ENCODE results near the gene MIF.
A peak's percentile ranks its signal among the peaks of the same experiment; 100 is the strongest.
"Not testable (repeated sequence)": the region's sequence is repeated elsewhere in the genome, so short reads cannot be mapped to it uniquely, and the experiment has no call there.

The MIF gene

DNA sequence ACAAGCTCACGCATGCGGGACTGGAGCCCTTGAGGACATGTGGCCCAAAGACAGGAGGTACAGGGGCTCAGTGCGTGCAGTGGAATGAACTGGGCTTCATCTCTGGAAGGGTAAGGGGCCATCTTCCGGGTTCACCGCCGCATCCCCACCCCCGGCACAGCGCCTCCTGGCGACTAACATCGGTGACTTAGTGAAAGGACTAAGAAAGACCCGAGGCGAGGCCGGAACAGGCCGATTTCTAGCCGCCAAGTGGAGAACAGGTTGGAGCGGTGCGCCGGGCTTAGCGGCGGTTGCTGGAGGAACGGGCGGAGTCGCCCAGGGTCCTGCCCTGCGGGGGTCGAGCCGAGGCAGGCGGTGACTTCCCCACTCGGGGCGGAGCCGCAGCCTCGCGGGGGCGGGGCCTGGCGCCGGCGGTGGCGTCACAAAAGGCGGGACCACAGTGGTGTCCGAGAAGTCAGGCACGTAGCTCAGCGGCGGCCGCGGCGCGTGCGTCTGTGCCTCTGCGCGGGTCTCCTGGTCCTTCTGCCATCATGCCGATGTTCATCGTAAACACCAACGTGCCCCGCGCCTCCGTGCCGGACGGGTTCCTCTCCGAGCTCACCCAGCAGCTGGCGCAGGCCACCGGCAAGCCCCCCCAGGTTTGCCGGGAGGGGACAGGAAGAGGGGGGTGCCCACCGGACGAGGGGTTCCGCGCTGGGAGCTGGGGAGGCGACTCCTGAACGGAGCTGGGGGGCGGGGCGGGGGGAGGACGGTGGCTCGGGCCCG, at the start of gene MIF:
MIF (plus strand) TSS at position 439 of the 765 bp plus-strand sequence; CDS start at position 531, 92 bp downstream.
- DNase-seq, result peak; percentile 78

DNA sequence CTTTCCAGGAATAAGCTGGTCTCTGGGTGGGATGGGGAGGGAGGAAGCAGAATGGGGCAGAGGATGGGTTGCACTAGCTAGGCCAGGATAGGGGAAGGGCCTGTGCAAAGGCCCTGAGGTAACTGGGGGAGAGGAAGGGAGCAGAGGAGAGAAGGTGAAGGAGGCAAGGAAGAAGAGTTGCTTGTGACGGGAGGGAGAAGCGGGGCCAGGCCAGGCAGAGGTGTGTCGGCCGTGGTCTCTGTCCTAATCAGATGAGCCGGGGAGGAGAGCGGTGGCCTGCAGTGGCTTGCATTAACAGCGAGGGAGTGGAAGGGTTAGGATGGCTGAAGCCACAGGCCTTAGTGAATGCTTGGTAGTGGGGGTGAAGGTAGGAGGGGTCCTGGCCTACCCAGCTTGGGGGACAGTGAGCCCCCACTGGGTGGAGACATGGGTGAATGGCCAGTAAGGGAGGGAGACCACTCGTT, 49.4 kb upstream of the MIF start:
- DNase-seq, result no peak

DNA sequence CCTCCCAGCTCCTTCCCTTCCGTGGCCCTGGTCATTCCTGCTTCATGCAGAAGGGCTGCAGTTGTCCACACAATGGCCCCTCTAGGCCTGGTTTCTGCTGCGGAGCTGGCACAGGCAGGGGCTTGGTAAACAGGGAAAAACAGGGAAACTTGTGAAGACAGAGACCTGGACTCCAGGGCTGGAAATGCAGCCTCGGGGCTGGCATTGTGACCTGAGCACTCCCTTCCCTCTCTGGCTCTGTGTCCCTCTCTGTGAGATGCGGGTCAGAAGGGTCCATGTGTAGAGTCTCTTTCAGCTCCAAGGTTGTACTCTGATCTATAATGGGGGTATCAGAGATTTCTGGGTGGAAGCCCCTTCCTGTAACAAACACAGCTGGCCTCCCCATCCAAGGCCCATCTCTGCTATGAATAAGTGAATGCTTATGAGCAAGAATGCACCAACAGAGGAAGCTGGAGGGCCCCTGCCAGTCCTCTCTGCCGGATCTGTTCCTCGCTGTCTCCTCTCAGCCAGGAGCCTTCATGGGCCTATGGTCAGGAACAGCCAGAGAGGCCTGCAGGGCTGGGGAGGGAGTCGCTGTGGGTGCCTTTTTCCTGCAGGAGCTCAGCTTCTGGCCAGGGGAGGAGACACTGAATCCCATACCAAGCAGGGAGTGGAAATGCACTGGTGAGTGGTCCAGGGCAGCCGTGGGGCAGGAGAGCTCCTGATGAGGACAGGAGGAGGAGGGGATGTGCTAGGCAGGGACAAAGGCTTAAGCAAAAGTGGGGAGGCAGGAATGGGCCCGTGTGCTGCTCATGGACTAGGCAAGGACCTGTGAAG, 48.7 kb upstream of the MIF start:
- DNase-seq, result no peak

DNA sequence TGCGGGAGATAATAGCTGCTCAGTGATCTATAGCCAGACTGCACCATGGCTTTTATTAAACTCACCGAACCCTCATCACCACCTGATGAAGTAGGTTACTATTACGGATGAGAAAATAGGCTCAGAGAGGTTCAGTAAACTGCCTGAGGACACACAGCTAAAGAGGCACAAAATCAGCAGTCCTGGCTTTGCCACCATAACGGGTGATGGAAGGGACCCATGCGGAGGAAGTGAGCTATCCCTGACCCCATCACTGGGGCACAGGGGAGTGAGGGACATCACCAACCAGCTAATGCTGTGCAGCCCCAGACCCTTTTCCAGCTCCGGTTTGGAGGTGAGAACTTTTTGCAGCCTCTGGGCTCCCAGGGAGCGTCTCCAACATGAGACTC, 48.1 kb upstream of the MIF start:
- no peak for DNase-seq

DNA sequence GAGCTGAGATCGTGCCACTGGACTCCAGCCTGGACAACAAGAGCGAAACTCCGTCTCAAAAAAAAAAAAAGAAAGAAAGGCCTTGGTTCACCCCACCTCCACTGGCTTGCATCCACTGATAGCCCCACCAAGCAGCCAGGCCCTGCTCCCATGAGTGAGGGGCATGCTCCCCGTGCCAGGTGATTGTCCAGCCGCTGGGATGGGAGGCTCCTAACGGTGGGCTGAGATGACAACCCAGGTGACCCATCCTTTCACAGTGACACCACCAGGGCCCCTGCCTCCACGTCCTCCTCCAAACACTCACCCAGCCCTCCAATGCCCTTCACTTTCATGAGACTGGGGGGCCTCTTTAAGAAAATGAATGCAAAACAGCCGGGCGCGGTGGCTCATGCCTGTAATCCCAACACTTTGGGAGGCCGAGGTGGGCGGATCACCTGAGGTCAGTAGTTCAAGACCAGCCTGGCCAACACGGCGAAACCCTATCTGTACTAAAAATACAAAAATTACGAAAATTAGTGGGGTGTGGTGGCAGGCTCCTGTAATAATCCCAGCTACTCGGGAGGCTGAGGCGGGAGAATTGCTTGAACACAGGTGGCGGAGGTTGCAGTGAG, 46.8 kb upstream of the MIF start:
- DNase-seq, result no peak

DNA sequence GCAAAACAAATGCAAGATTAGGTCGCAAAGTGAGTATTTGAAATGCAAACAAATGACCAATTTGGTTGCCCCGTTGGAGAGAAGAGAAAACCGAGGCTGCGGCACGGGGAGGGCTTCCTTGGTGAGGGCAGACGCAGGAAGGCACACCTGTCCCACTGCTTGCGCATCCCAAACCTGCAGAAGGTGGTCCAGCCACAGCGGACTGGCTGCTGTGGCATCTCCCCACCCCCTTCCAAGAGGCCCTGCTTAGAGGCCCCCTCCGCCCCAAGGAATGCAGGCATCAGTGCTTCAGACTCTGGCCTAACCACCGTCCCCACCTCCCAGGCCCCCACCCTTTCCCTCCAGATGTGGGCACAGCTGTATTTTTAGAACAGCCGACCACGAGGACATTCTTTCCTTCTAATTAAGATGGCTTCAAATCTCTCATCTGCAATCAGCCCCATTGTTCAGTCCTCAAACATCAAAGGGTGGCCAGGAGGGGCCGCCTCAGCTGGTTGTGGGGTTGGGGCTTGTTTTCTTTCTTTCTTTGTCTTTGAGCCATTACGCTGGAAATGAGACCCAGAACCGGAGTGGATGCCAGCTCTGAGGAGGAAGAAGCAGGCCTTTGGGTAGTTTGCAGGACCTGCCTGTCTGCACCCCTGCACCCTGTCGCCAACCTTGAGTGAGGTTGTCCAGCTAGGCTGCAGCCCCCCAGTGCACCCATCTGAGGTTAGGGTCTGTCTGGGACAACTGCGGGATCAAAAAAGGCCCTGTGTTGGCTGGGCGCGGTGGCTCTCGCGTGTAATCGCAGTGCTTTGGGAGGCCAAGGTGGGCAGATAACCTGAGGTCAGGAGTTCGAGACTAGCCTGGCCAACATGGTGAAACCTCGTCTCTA, 46.0 kb upstream of the MIF start:
- no peak for DNase-seq

DNA sequence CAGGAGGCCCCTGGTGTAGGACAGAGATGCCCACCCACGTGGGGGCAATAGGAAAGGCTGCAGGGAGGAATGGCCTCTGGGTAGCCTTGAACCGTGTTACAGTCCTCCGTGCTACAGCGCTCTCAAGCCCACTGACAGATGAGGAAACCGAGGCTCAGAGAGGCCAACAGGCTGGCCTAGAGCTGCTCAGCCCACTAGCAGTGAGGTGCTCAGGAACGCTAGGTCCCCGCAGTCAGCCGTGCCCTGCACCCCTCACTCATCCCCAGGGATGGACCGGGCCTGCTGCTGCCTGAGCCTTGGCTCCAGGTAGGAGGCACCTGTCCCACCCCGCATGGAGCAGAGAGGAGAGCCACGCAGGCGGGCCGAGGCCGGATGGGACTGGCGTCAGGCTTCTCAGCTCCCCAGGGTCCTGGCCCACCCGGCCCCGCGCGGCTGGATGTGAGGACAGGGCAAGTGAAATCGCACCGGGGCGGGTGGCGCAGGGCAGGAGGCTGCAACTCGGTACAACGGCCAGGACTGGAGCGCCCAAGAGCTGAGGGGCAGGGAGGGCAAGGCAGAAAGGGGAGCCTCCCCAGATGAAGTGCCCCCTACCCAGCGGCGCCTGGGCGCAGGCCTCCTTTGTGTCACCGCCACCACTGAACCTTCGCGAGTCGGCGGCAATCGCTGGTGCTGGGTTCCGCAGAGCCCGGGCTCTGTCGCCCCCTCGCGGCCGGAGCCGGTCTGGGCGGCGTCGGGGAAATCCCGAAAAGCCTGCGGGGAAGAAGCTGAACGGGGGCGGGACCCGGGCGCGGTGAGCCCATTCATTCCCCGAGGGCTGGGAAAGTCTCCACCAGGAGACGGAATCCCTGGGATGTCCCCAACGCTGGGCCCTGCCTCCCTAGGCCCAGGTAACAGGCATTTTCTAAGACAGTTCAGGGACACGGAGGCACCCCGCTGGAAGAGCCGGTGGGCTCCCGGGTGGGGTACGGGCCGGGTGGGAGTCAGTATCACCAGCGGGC, 44.9 kb upstream of the MIF start:
- peak; percentile 41 for DNase-seq

DNA sequence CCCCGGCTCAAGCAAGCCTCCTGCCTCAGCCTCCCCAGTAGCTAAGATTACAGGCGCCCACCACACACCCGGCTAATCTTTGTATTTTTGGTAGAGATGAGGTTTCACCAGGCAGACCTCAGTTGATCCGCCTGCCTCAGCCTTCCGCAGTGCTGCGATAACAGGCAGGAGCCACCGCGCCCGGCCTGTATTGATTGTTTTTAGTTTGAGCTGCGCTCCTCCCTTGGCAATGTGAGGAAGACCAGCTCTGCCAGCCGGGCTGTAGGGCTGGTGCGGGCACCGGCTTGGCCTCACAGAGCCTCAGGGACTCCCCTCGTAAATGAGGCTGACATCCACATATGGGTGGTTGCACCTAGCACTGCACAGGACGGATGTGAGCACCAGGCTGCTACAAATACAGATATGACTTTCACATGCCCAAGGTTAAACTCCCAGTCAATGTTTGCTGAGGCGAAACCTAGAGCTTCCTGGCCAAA, 44.0 kb upstream of the MIF start:
- no peak for DNase-seq

DNA sequence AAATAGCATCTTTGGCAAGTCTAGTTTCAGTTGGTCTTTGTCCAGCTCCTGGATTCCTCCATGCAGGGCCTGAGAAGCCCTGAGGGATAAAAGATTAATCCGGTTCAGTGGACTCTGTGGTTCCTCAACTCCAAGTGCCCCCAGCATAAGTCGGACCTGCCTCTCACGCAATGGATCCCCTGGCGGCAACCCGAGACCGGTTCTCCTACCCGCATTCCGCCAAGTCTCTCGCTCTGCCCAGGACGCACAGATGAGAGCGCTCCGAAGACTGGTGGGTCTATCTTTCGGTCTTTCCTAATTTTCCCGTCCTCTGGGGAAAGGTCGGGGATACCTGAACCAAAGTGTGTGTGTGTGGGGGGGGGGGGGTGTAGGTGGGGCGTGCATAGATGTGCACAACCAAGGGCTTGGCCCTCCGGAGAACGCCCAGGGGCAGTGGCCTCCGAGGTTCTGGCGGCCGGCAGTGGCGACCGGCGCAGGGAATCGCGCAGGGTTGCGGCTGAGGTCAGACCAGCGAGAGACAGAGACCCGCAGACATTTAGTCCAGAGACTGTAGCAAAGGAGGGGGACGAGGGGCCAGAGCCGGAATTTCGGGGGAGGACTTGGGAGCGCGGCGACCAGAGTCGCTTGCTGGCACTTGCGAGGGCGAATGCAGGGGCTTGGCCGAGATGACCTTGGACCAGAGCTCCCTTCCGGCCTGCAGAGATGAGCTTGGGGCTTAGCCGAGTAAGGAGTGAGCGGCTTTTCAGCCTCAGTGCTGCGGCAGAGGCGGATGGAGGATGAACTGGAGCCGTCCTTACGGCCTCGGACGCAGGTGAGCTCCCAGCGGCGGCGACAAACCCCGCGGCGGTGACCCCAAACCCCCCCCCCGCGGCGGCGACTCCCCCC, 37.2 kb upstream of the MIF start:
- DNase-seq, result peak; percentile 3

DNA sequence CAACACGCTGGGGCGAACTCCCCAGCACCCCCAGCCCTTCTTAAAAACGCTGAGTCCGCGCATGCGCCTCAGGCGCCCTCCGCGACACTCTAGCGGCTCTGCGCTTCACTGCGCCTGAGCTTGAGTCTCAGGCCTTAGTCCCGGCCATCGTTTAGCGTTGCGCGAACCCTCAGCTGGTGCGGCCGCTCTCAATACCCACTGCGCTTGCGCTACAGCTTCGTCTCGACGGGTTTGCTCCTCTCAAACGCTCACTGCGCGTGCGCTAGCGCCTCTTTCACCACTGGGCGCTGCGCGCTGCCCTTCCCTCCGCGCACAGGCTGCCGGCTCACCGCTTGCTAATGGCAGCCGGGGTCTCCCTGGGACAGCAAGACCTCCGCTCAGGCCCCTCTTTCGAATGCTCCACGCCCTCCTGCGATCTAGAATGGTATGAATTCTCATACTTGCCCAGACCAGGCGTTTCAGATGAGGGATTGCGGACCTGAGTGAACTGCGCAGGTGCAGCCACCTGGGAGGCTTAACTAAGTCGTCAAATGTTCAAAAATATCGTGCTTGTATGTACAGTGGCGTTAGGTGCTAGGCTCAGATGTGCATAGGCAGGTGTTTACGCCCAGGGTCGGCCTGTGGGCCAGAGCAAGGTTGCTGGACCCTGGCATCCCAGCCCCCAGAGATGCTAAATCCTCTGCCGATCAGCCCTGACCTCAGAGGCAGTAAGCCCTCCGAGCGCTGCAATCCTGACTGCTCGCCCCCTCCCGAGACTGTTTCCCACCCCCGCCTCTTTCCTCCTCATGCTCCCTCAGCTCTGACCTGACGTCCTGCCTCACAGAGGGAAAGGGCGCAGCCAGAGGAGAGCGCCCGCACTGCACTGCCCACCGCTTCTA, 36.3 kb upstream of the MIF start, which contains the start of gene SLC2A11:
SLC2A11 (plus strand) TSS at position 270 of the 878 bp plus-strand sequence; CDS start at position 395, 125 bp downstream.
- peak; percentile 88 for DNase-seq

DNA sequence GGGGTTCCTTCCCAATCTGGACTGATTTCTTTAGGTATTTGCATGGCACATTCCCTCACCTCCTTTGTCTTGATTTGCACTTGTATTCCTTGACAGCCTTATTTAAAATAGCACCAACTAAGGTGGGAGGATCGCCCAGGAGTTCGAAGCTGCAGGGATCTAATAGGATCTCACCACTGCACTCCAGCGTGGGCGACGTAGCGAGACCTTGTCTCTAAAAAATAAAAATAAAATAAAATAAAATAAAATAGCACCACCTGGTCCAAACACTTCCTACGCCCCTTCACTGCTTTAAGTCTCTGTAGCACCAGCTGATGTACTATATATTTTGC, 35.7 kb upstream of the MIF start:
- DNase-seq, result no peak

DNA sequence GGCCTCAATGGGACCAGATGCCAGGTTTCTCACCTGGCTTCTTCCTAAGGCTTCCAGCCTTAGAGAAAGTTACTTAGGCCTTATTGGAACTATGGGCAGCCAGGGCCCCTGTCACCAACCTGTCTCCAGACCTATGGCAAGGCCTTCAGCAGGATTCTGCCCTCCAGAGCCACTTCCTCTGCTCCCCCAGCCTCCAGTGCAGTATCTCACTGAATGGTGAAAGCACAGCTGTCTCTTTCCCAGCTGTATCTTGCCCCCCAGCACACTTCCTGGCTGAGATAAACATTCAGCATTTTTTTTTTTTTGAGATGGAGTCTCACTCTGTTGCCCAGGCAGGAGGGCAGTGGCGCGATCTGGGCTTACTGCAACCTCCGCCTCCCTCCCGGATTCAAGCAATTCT, 35.0 kb upstream of the MIF start:
- DNase-seq, result no peak

DNA sequence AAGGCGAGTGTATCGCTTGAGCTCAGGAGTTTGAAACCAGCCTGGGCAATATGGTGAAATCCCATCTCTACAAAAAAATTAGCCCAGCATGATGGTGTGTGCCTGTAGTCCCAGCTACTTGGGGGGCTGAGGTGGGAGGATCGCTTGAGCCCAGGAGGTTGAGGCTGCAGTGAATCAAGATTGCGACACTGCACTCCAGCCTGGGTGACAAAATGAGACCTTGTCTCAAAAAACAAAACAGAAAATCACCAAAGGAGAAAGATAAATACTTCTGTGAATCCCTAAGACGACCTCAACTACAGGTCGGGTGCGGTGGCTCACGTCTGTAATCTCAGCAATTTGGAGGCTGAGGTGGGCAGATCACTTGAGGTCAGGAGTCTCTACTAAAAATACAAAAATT, 34.0 kb upstream of the MIF start:
- DNase-seq, result not testable (repeated sequence)

DNA sequence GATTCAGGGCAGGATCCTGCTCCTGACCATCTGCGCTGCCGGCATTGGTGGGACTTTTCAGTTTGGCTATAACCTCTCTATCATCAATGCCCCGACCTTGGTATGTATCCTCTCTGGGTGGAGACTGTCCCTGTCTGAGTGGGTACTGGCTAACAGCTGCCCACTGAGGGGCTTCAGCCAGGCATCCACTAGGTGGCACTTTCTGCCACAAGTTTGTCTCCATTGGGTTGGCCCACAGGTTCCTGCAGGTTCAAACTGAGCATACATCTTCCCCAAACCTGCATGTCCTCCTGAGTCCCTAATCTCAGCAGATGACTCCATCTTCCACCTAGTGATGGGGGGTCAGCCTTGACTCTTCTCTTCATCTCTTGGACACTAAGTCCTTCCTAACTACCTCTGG, 32.1 kb upstream of the MIF start:
- peak; percentile 13 for DNase-seq

DNA sequence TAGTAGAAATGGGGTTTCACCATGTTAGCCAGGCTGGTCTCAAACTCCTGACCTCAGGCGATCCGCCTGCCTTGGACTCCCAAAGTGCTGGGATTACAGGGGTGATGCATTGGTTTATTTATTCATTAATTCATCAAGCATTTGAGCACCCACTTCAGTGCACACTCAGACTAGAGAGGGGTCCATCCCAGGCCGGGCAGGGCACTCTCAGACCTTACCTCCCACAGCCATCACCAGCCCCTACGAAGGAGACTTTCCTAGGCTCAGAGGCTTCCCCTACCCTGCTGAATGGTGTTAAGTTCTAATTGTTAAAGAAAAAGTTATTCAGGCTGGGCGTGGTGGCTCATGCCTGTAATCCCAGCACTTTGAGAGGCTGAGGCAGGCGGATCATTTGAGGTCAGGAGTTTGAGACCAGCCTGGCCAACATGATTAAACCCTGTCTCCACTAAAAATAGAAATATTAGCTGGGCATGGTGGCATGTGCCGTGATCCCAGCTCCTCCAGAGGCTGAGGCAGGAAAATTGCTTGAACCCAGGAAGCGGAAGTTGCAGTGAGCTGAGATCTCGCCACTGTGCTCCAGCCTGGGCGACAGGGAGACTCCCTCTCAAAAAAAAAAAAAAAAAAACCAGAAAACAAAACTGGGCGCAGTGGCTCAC, 29.6 kb upstream of the MIF start:
- DNase-seq, result not testable (repeated sequence)

DNA sequence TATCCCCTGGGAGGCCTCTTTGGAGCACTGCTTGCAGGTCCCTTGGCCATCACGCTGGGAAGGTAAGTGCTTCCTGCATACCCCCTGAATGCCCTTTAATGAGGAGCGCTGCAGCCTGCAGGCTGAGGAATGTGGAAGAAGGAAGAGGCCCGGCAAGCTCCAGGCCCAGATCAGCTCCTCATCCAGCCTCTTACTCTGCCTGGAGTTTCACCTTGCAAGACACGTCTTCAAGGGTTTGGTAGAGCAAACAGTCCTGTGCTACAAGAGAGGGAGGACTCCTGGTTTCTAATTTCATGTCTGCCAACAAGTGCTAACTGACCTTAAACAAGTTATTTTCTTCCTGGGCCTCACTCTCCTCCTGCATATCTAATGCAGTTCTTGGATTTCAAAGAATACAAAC, 25.6 kb upstream of the MIF start:
- no peak for DNase-seq

DNA sequence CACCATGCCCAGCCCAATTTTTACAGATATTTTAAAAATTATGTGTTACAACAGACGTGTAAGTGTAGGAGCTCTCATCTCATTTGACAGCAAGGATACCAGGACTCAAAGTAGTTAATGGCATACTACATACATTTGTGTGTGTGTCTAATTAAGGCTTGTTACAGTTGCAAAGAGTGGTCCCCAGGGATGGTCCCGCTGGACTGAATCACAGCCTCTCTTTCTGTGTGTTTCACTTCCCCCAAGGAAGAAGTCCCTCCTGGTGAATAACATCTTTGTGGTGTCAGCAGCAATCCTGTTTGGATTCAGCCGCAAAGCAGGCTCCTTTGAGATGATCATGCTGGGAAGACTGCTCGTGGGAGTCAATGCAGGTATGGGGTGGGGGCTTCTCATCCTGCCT, 19.3 kb upstream of the MIF start:
- no peak for DNase-seq

DNA sequence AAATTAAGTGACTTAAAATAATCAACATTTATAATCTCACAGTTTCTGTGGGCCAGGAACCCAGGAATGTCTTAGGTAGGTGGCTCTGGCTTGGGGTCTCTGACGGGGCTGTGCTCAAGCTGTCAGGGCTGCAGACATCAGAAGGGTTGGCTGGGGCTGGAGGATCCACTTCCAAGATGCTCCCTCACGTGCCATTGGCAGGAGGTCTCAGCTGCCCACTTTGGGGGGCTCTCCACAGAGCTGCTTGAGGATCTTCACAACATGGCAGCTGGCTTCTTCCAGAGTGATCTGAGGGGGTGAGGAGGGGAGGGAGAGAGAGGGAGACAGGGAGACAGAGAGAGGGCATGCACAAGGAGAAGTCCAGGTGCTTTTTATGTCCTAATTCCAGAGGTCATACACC, 18.4 kb upstream of the MIF start:
- no peak for DNase-seq

DNA sequence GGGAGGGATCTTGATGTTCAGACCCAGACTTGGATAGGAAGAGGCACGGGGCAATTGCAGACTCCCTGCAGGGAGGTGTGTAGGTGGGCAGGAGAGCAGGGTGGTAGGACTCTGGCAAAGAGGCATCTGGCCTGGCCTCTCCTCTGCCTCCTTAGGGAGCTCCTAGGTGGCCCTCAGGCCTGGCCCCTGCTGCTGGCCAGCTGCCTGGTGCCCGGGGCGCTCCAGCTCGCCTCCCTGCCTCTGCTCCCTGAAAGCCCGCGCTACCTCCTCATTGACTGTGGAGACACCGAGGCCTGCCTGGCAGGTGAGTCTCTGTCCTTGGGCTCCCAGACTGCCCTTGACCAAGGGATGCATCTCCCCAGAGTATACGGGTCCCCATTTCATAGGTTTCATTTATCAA, 16.6 kb upstream of the MIF start:
- no peak for DNase-seq
